ENCODE data around the gene LMF1.

Gene LMF1

GRCh38 chr16:813916-814412 is 156.8 kb downstream of the LMF1 start:
- H3K27ac ChIP-seq: no peak overlapping the region
- peak overlapping the region; percentile 62 to 82 (median 76) for H3K4me2 ChIP-seq
- H3K4me3 ChIP-seq: no peak overlapping the region
- no peak for TF ChIP-seq Cebpa-rat (IDR thresholded peaks at IDR 0.05)
- peaks cover 0 to 63% (median 49%) of the 10 kb centered on the region in 10 experiments; a peak in 15 of 20 replicates for H3K4me1 ChIP-seq
- peak overlapping the region in 3 of 11 experiments; percentile 4 to 38 (median 30); a peak in 2 of 22 replicates for H3K9ac ChIP-seq
- H3K27me3 ChIP-seq: peaks cover 38 to 70% (median 50%) of the 10 kb centered on the region in 11 experiments
- peaks cover 0 to 14% (median 0%) of the 10 kb centered on the region in 11 experiments; a peak in 2 of 22 replicates for H4K20me1 ChIP-seq
- H3K36me3 ChIP-seq: no peaks in the 10 kb centered on the region
- H3K9me3 ChIP-seq (replicated peaks in 1 of 11): peaks cover 0 to 29% (median 12%) of the 10 kb centered on the region in 11 experiments; a peak in 15 of 22 replicates

DNA sequence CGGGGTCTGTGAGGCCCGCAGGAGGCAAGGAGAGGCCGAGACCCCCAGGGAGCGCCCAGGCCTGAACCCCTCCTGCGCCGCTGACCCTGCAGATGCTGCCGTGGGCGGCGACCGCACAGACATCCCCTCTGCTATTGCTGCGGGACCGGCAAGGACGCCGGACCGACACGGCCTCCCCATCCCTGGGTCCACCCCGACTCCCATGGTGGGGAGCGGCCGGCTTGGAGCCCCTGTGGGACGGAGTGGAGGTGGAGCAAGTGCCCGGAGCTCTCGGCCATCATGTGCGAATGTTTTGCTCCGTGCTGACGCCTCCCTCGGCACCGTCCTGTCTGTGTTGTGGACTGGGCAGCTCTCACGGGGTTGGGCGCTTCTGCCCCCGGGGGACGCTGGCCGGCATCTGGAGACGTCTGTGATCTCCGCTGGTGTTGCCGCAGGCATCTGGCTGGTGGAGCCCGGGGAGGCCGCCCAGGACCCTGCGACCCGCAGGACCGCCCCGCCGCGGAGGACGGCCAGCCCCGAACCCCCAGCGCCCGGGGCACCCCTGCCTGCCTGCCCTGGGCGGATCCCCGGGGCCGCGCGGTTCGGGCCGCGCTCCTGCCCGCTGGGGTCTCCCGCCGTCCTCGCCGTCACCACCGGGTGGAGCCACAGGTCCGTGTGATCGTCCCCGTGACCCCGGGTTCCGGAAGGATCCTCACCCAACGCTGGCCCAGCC is 157.4 kb downstream of the LMF1 start:
- Histone ChIP-seq H3K27me3 (peaks cover 44 to 74% (median 56%) of the 10 kb centered on the region in 11 experiments), H3K4me2 (peak overlapping the region; percentile 62 to 82 (median 76)), H4K20me1 (peaks cover 0 to 14% (median 0%) of the 10 kb centered on the region in 11 experiments; a peak in 2 of 22 replicates), H3K9ac (peak overlapping the region in 6 of 11 experiments; percentile 30 to 46 (median 39); a peak in 6 of 22 replicates), H3K36me3 (no peaks in the 10 kb centered on the region), H3K4me3 (peak overlapping the region in 2 of 10 experiments; percentile 22 to 37; a peak in 2 of 20 replicates), H3K27ac (no peak overlapping the region), H3K9me3 (replicated peaks in 1 of 11) (peaks cover 0 to 28% (median 8%) of the 10 kb centered on the region in 11 experiments; a peak in 14 of 22 replicates), H3K4me1 (peaks cover 0 to 63% (median 47%) of the 10 kb centered on the region in 10 experiments; a peak in 15 of 20 replicates)
- TF ChIP-seq Cebpa-rat (IDR thresholded peaks at IDR 0.05): no peak

GRCh38 chr16:808085-808386 is 162.7 kb downstream of the LMF1 start:
- H3K4me3 ChIP-seq: peak overlapping the region in 9 of 10 experiments; percentile 50 to 69 (median 59); a peak in 19 of 20 replicates
- H3K4me1 ChIP-seq: peaks cover 7 to 30% (median 21%) of the 10 kb centered on the region in 10 experiments; a peak in 17 of 20 replicates
- H3K4me2 ChIP-seq: peak overlapping the region; percentile 61 to 92 (median 73); a peak in 21 of 22 replicates
- H3K27me3 ChIP-seq: peaks cover 90 to 100% (median 97%) of the 10 kb centered on the region in 11 experiments
- peaks cover 0 to 21% (median 5%) of the 10 kb centered on the region in 11 experiments; a peak in 9 of 22 replicates for H4K20me1 ChIP-seq
- TF ChIP-seq Cebpa-rat (IDR thresholded peaks at IDR 0.05): no peak
- H3K9ac ChIP-seq: no peak overlapping the region
- no peaks in the 10 kb centered on the region for H3K36me3 ChIP-seq
- no peak overlapping the region for H3K27ac ChIP-seq
- peaks cover 0 to 17% (median 7%) of the 10 kb centered on the region in 11 experiments; a peak in 8 of 22 replicates for H3K9me3 ChIP-seq (replicated peaks in 1 of 11)

DNA sequence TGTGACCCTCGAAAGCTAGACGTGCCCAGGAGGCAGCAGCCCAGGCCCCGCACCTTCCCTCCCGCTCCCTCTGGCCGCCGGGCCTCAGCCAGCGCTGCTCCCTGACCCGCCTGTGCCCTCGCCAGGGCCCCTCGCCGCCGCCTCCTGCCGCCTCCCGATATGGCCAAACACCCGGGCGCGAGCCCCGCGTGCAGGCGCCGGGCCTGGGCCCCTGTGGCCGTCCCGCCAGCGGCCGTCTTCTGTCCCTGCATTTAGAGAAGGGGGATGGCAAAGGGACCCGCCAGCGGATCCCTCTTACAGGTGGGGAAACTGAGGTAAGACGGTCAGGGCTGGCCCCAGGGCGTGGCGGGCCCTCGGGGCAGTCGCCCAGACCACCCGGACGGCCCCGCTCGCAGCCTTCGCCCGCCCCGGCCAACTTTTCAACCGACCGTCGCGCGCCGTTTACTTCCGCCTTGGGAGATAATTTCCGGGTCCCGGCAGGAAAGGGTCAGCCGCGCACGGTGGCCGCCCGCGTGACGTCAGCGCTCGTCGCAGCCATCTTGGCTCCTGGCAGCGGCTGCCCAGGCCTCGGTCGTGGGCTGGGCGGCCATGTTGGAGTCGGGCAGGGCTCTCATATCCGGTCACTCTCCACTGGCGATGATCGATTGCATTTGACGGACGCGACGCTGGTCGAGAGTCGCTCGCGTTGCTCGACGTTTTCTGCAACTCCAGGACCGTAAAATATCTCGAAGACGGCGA is 163.3 kb downstream of the LMF1 start:
- no peak for TF ChIP-seq Cebpa-rat (IDR thresholded peaks at IDR 0.05)
- H3K4me2 ChIP-seq: peak overlapping the region; percentile 61 to 92 (median 73)
- peak overlapping the region in 8 of 11 experiments; percentile 5 to 86 (median 68); a peak in 15 of 22 replicates for H3K27ac ChIP-seq

GRCh38 chr16:805474-805873 is 165.3 kb downstream of the LMF1 start:
- H3K9me3 ChIP-seq (replicated peaks in 1 of 11): peaks cover 0 to 17% (median 7%) of the 10 kb centered on the region in 11 experiments; a peak in 8 of 22 replicates
- H3K4me2 ChIP-seq: no peak overlapping the region
- H3K4me3 ChIP-seq: no peak overlapping the region
- H3K9ac ChIP-seq: no peak overlapping the region
- H3K27ac ChIP-seq: no peak overlapping the region
- H4K20me1 ChIP-seq: peaks cover 0 to 40% (median 28%) of the 10 kb centered on the region in 11 experiments; a peak in 16 of 22 replicates
- TF ChIP-seq Cebpa-rat (IDR thresholded peaks at IDR 0.05): no peak
- no peaks in the 10 kb centered on the region for H3K36me3 ChIP-seq
- peaks cover 7 to 44% (median 33%) of the 10 kb centered on the region in 10 experiments; a peak in 17 of 20 replicates for H3K4me1 ChIP-seq
- H3K27me3 ChIP-seq: peaks cover 99 to 100% (median 100%) of the 10 kb centered on the region in 11 experiments

More for the DNA sequence above, 163.3 kb downstream of the LMF1 start:
- Histone ChIP-seq H4K20me1 (peaks cover 0 to 21% (median 10%) of the 10 kb centered on the region in 11 experiments; a peak in 10 of 22 replicates), H3K27me3 (peaks cover 90 to 100% (median 97%) of the 10 kb centered on the region in 11 experiments), H3K9ac (peak overlapping the region; percentile 32 to 88 (median 59); a peak in 20 of 22 replicates), H3K9me3 (replicated peaks in 1 of 11) (peaks cover 0 to 17% (median 7%) of the 10 kb centered on the region in 11 experiments; a peak in 8 of 22 replicates), H3K4me1 (peaks cover 7 to 31% (median 21%) of the 10 kb centered on the region in 10 experiments; a peak in 17 of 20 replicates), H3K4me3 (peak overlapping the region; percentile 47 to 69 (median 58)), H3K36me3 (no peaks in the 10 kb centered on the region)

GRCh38 chr16:804193-805048 is 166.4 kb downstream of the LMF1 start:
- H3K36me3 ChIP-seq: no peaks in the 10 kb centered on the region
- peaks cover 100% of the 10 kb centered on the region in 11 experiments for H3K27me3 ChIP-seq
- H3K4me1 ChIP-seq: peaks cover 7 to 42% (median 31%) of the 10 kb centered on the region in 10 experiments; a peak in 17 of 20 replicates
- H3K9me3 ChIP-seq (replicated peaks in 1 of 11): peaks cover 0 to 17% (median 7%) of the 10 kb centered on the region in 11 experiments; a peak in 8 of 22 replicates
- peaks cover 0 to 48% (median 34%) of the 10 kb centered on the region in 11 experiments; a peak in 16 of 22 replicates for H4K20me1 ChIP-seq
- H3K9ac ChIP-seq: no peak overlapping the region
- H3K27ac ChIP-seq: no peak overlapping the region
- TF ChIP-seq Cebpa-rat (IDR thresholded peaks at IDR 0.05): no peak
- H3K4me3 ChIP-seq: no peak overlapping the region
- no peak overlapping the region for H3K4me2 ChIP-seq

GRCh38 chr16:803754-804080 is 167.1 kb downstream of the LMF1 start:
- Histone ChIP-seq H4K20me1 (peaks cover 0 to 55% (median 41%) of the 10 kb centered on the region in 11 experiments; a peak in 17 of 22 replicates), H3K36me3 (no peaks in the 10 kb centered on the region; a peak in 1 of 22 replicates), H3K9me3 (replicated peaks in 1 of 11) (peaks cover 0 to 10% (median 3%) of the 10 kb centered on the region in 11 experiments; a peak in 5 of 22 replicates), H3K4me3 (no peak overlapping the region), H3K4me1 (peaks cover 7 to 37% (median 28%) of the 10 kb centered on the region in 10 experiments; a peak in 17 of 20 replicates), H3K27ac (no peak overlapping the region), H3K9ac (no peak overlapping the region), H3K4me2 (peak overlapping the region in 1 of 11 experiments; percentile 20; a peak in 2 of 22 replicates), H3K27me3 (peaks cover 100% of the 10 kb centered on the region in 11 experiments)
- no peak for TF ChIP-seq Cebpa-rat (IDR thresholded peaks at IDR 0.05)
